BLaER1 (cell line): Measurements from ENCODE around the gene RIN1.
"Not testable (repeated sequence)": the region's sequence is repeated elsewhere in the genome, so short reads cannot be mapped to it uniquely, and the experiment has no call there.

Experiments used
- H3K27ac ChIP-seq: shearing (Covaris generic); formaldehyde crosslinking; 2 replicates; pipeline ENCODE4 v1.8.1; 2022
- H3K27me3 ChIP-seq: shearing (Covaris generic); formaldehyde crosslinking; 2 replicates; pipeline ENCODE4 v1.8.1; 2022
- H3K36me3 ChIP-seq: shearing (Covaris generic); formaldehyde crosslinking; 2 replicates; pipeline ENCODE4 v1.8.1; 2022
- H3K4me1 ChIP-seq: shearing (Covaris generic); formaldehyde crosslinking; 2 replicates; pipeline ENCODE4 v1.8.1; 2022
- H3K4me2 ChIP-seq: shearing (Covaris generic); formaldehyde crosslinking; 2 replicates; pipeline ENCODE4 v1.8.1; 2022
- H3K4me3 ChIP-seq: shearing (Covaris generic); formaldehyde crosslinking; 2 replicates; pipeline ENCODE4 v1.8.1; 2022
- H3K9ac ChIP-seq: shearing (Covaris generic); formaldehyde crosslinking; 2 replicates; pipeline ENCODE4 v1.8.1; 2022
- H3K9me3 ChIP-seq: shearing (Covaris generic); formaldehyde crosslinking; 2 replicates; pipeline ENCODE4 v1.8.1; 2022
- H4K20me1 ChIP-seq: shearing (Covaris generic); formaldehyde crosslinking; 2 replicates; pipeline ENCODE4 v1.8.1; 2022
- Cebpa-rat ChIP-seq: shearing (Covaris generic); IDR thresholded peaks from 2 replicates; pipeline ENCODE4 v1.8.1; 2022

RIN1 gene, protein sequence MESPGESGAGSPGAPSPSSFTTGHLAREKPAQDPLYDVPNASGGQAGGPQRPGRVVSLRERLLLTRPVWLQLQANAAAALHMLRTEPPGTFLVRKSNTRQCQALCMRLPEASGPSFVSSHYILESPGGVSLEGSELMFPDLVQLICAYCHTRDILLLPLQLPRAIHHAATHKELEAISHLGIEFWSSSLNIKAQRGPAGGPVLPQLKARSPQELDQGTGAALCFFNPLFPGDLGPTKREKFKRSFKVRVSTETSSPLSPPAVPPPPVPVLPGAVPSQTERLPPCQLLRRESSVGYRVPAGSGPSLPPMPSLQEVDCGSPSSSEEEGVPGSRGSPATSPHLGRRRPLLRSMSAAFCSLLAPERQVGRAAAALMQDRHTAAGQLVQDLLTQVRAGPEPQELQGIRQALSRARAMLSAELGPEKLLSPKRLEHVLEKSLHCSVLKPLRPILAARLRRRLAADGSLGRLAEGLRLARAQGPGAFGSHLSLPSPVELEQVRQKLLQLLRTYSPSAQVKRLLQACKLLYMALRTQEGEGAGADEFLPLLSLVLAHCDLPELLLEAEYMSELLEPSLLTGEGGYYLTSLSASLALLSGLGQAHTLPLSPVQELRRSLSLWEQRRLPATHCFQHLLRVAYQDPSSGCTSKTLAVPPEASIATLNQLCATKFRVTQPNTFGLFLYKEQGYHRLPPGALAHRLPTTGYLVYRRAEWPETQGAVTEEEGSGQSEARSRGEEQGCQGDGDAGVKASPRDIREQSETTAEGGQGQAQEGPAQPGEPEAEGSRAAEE

DNA sequence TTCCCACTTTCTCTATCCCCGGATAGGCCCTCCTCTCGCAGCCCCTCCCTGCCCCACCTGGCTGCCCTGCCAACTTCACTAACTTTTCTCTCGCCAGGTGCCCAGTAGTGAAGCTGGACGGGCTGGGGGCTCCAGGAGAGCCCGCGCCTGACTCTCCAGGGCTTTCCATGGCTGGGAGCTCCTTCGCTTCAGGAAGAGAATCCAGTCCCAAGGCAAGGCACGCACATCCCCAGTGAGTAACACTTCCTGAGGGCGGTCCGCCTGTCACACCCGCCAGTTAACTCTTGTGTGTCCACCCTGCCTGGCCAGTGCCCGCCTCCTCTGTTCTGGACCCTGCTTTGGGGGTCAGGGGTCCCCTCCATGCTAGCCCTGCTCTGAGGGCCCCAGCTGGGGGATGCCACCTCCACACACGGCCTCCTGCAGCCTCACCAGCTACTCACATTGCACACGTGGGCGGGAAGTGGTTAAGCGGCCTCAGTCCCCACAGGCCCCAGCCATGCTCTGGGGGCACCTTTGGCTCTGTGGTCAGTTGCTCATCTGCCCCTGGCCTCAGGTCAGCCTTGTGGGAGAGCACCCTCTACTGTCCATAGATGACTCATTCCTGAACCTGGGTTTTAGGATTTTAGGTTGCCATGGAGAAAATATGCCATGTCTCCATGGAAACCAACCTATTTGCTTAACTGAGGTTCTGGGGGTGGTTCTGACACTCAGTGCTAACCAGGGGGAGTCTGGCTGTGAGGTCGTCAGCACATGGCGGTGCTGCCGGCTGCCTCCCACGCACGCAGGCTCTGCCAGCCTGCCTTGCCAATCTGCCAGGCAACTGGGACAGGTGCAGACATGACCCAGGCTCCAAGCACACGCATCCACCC lies at the start of gene RIN1:
TSS of gene RIN1 (minus strand) at position 201 of the 869 bp plus-strand sequence. CDS start at position 169, 32 bp downstream.
- no peaks in the 10 kb centered on the region for H3K27me3 ChIP-seq
- H3K4me3 ChIP-seq = peak within 1 kb of the TSS; percentile 62
- peaks cover 72% of the 10 kb centered on the region for H3K4me1 ChIP-seq
- peaks cover 44% of the 10 kb centered on the region for H3K36me3 ChIP-seq
- peak within 1 kb of the TSS; percentile 77 for H3K27ac ChIP-seq
- no peak for TF ChIP-seq Cebpa-rat
- no peaks in the 10 kb centered on the region for H3K9me3 ChIP-seq
- peak within 1 kb of the TSS; percentile 97 for H3K4me2 ChIP-seq
- peak within 1 kb of the TSS; percentile 67 for H3K9ac ChIP-seq
- H4K20me1 ChIP-seq = no peaks in the 10 kb centered on the region

DNA sequence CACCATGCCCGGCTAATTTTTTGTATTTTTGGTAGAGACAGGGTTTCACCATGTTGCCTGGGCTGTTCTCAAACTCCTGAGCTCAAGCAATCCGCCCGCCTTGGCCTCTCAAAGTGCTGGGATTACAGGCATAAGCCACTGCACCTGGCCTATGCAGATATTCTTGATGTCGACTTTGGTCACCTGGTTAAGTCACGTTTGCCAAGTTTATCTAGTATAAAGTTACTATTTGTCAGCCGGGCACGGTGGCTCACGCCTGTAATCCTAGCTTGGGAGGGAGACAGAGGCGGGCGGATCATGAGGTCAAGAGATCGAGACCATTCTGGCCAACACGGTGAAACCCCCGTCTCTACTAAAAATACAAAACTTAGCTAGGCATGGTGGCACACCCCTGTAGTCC lies 48.1 kb upstream of the RIN1 start:
- peaks cover 24% of the 10 kb centered on the region for H3K4me1 ChIP-seq
- H3K4me3 ChIP-seq, H3K4me2 ChIP-seq, H3K27me3 ChIP-seq, H3K9ac ChIP-seq, H3K36me3 ChIP-seq, H3K9me3 ChIP-seq, H3K27ac ChIP-seq, H4K20me1 ChIP-seq: not testable (repeated sequence)

DNA sequence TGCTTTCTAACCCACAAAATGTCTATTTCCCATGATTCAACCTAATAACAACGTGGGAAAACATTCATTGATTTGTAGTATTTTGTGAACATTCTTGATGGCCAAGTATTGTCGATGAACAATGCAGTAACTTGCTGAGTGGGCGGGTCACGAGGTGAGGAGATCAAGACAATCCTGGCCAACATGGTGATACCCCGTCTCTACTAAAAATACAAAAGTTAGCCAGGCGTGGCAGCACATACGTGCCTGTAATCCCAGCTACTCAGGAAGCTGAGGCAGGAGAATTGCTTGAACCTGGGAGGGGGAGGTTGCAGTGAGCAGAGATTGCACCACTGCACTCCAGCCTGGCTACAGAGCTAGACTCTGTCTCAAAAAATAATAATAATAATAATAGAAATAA lies 44.0 kb upstream of the RIN1 start:
- not testable (repeated sequence) for H4K20me1 ChIP-seq
- H3K4me2 ChIP-seq = peak overlapping the region; percentile 43

DNA sequence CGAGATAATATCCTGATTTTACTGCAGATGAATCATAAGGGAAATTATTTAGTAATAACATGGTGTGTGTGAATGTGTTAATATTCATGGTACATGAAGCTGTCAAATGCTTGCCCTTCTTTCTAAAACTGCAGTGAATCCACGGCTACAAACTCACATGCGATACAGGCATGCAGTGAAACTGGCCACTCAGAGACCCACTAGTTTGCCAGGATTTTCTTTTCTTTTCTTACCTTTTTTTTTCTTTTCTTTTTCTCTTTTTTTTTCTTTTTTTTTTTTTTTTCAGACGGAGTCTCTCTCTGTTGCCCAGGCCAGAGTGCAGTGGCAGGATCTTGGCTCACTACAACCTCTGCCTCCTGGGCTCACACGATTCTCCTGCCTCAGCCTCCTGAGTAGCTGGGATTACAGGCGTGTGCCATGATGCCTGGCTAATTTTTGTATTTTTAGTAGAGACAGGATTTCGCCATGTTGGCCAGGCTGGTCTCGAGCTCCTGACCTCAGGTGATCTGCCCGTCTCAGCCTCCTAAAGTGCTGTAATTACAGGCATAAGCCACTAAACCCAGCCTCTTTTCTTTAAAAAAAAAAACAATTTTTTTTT lies 37.6 kb upstream of the RIN1 start:
- peaks cover 33% of the 10 kb centered on the region for H3K4me1 ChIP-seq
- H3K4me3 ChIP-seq, H3K27ac ChIP-seq, H3K9ac ChIP-seq, H3K4me2 ChIP-seq, H3K9me3 ChIP-seq, H3K27me3 ChIP-seq: not testable (repeated sequence)
- H3K36me3 ChIP-seq = peaks cover 13% of the 10 kb centered on the region
- peaks cover 18% of the 10 kb centered on the region for H4K20me1 ChIP-seq

More for the DNA sequence above, 44.0 kb upstream of the RIN1 start:
- H3K4me1 ChIP-seq = peaks cover 11% of the 10 kb centered on the region
- H3K27ac ChIP-seq, H3K27me3 ChIP-seq, H3K9me3 ChIP-seq, H3K9ac ChIP-seq, H3K36me3 ChIP-seq, H3K4me3 ChIP-seq: not testable (repeated sequence)

DNA sequence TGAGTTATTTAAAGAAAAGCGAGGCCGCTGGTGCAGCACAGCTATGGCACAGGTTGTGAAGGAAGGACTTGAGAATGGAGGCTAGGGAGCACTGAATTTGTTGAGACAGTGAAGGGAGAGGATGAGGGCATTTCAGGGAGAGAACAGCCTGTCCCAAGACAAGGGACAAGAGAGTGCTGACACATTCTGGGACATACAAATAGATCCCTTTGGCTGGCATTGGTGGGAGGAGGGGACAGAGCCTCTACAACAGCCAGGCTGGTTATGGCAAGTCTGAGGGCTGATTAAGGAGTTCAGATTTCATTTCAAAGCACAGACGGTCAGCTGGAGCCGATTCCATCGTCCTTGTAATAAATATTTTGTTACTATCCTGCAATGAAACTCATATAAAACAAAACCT lies 37.0 kb upstream of the RIN1 start:
- no peak overlapping the region for H3K9ac ChIP-seq
- peaks cover 38% of the 10 kb centered on the region for H3K4me1 ChIP-seq
- TF ChIP-seq Cebpa-rat = no peak
- no peaks in the 10 kb centered on the region for H3K9me3 ChIP-seq
- peaks cover 18% of the 10 kb centered on the region for H3K36me3 ChIP-seq
- no peaks in the 10 kb centered on the region for H3K27me3 ChIP-seq
- peaks cover 23% of the 10 kb centered on the region for H4K20me1 ChIP-seq
- no peak overlapping the region for H3K27ac ChIP-seq
- H3K4me3 ChIP-seq = no peak overlapping the region
- H3K4me2 ChIP-seq = peak overlapping the region; percentile 85; the same call in 1 of the 2 replicates

DNA sequence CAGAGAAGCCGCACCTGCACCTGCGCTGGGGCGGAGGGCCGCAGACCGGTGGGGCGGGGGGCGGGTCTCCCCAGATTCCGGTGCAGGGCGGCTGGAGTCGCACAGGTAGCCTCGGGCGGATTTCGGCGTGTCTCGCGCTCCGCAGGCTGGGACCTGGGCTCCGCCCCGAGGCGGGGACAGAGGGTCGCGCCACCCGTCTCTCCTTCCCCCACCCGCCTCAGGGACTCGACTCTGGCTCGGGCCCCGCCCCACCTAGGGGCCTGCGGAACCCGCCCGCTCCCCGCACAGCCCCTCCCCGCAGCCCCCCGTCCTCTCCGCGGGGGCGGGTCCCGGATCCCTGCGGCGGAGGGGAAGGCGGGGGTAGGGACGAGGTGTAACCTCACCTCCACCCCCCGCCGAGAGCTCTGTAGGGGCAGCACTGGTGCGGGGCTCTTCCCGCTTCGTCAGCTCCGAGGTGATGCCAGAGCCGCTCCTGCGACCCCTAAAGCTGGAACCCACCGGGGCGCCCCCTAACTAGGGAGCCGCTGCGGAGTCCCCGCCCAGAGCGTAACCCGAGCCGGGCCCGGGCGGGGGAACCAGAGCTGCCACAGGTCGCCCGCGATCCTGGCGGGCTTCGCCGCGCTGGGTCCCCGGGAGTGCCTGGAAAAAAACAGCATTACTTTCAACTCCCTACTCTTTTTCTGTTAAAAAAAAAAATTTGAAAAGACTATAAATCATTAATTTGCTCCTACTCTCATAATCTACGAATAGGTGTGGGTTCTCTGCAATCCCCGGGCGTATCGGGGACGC lies 35.6 kb upstream of the RIN1 start, which contains the start of gene SLC29A2:
TSS of gene SLC29A2 (minus strand) at position 134 of the 789 bp plus-strand sequence. CDS start 169 bp downstream, outside the sequence.
- Histone ChIP-seq H3K27ac (peak within 1 kb of the TSS; percentile 90), H3K4me1 (peaks cover 40% of the 10 kb centered on the region), H4K20me1 (peaks cover 37% of the 10 kb centered on the region), H3K36me3 (peaks cover 32% of the 10 kb centered on the region), H3K27me3 (no peaks in the 10 kb centered on the region), H3K4me2 (peak within 1 kb of the TSS; percentile 85), H3K9ac (peak within 1 kb of the TSS; percentile 84), H3K4me3 (peak within 1 kb of the TSS; percentile 88), H3K9me3 (no peaks in the 10 kb centered on the region)
- no peak for TF ChIP-seq Cebpa-rat

DNA sequence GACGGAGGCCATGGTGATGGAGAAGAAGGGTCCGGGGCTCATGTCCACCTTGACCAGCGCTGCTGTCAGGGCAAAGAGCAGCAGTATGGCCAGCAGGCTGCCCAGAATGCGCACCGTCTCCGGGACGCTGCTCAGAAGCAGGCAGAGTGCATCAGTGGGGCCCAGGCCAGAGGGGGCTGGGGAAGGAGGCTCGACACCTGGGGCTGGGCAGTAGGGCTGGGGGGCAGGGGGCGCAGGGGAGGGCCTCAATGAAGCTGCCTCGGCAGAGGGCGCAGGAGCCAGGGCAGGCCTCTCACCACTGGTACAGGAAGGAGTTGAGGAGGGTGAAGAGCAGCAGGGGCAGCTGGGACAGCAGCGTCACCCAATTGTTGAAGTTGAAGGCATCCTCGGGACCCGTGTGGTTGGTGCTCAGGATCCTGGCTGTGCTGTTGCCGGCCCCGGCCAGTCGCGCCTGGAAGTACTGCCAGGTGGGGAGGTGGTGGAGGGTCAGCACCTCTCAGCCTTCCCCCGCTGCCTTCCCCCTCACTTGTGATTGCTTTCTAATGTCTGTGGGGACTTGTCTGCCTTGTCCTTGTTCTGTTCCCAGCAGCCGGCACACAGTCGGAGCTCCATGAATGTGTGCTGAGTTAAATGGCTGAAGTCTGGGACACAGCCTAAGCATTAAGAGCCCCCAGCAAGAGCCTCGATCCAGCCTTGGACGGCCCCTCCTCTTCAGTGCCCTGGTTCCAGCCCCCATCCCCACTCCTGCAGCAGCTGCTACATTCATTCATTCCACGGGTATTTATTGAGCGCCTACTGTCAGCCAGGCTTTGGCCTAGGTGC lies 33.0 kb upstream of the RIN1 start:
- Histone ChIP-seq H3K27ac (no peak overlapping the region), H4K20me1 (peaks cover 38% of the 10 kb centered on the region), H3K9me3 (no peaks in the 10 kb centered on the region), H3K36me3 (peaks cover 56% of the 10 kb centered on the region), H3K9ac (peak overlapping the region; percentile 84; the same call in 1 of the 2 replicates), H3K4me1 (peaks cover 40% of the 10 kb centered on the region), H3K4me3 (peak overlapping the region; percentile 88; the same call in 1 of the 2 replicates), H3K27me3 (no peaks in the 10 kb centered on the region), H3K4me2 (peak overlapping the region; percentile 85; the same call in 1 of the 2 replicates)
- TF ChIP-seq Cebpa-rat = no peak

DNA sequence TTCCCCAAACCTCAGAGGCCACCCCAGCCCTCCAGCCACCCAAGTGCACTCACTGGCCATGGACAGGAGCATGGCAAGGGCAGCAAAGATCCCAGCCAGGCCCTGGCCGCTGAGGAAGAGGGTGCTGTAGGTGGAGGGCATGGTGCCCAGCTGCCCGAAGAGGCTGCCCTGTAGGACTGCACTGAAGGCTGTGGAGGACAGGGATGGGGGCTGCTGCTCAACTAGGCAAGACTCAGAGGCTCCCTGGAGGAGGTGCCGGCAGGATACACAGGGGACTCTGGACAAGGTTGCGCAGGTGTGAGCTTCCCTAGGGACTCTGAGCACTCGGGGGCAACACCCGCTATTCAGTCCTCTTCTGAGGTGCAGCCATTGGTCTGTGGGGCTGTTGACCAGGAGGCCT lies 32.2 kb upstream of the RIN1 start:
- H3K4me2 ChIP-seq = peak overlapping the region; percentile 23
- H3K27ac ChIP-seq = no peak overlapping the region
- H3K27me3 ChIP-seq = no peaks in the 10 kb centered on the region
- no peaks in the 10 kb centered on the region for H3K9me3 ChIP-seq
- H3K4me1 ChIP-seq = peaks cover 39% of the 10 kb centered on the region
- no peak overlapping the region for H3K4me3 ChIP-seq
- TF ChIP-seq Cebpa-rat = no peak
- H4K20me1 ChIP-seq = peaks cover 39% of the 10 kb centered on the region
- peaks cover 64% of the 10 kb centered on the region for H3K36me3 ChIP-seq
- H3K9ac ChIP-seq = no peak overlapping the region
